Breast epithelium (tissue), 3 donors: Measurements from ENCODE around the gene COL9A3.

Experiments
- CTCF ChIP-seq, 3 donors: fragments of 450-650 bp; IDR thresholded peaks; one replicate each; pipeline ENCODE4 v1.5.1; 2016 to 2017; ENCODE audit warnings: antibody characterized with exemption in 3 of 3, mild to moderate bottlenecking in 3 of 3, moderate library complexity in 3 of 3
- POLR2A ChIP-seq: fragments of 450-650 bp; IDR thresholded peaks from one replicate; pipeline ENCODE4 v1.6.1; 2016; ENCODE audit warnings: antibody characterized with exemption, mild to moderate bottlenecking, moderate library complexity
- POLR2AphosphoS5 ChIP-seq, 3 donors: sonication (generic); formaldehyde crosslinking; IDR thresholded peaks; one replicate each; pipeline ENCODE4 v1.6.1; 2017; ENCODE audit warnings: antibody characterized with exemption in 3 of 3

DNA sequence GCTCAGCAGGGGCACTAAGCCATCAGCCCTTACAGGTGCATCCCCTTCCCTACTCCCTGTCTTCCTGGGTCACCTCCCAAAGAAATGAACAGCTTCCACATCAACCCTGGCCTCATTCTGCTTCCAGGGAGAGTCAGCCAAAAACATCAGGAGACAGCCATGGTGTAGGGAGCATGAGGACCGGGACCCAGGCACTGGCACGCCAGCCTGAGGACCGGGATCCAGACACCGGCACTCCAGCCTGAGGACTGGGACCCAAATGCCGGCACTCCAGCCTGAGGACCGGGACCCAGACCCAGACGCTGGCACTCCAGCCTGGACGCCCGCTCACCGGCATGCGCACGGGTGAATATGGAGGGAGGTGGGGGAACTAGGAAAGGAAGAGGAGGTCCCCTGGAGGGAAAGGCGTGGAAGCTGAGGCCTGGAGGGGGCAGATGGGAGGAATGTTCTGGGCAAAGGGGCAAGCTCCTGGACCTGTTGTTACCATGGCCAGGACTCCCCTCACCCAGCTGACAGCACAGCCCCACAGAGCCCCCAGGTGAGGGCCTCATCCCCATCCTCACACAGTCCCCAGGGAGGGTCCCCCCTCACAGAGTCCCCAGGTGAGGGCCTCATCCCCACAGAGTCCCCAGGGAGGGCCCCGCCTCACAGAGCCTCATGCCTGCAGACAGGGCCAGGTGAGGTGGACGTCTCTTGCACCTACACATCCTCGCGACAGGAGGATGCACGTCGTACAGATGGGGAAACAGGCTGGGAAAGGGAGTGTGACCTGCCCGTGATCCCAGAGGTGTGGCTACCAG lies 46.5 kb upstream of the COL9A3 start:
- TF ChIP-seq POLR2A (no peak), POLR2AphosphoS5 (IDR thresholded peaks at IDR 0.05) (no peak), CTCF (IDR thresholded peaks at IDR 0.05) (no peak)
